Stimulated activated CD4-positive, alpha-beta T cell treated with anti-CD3 and anti-CD28 coated beads, Interleukin-2, amount 100 ng/mL, for 4 hours (primary cell): Measurements from ENCODE around the gene THADA.
"Not testable (repeated sequence)": the region's sequence is repeated elsewhere in the genome, so short reads cannot be mapped to it uniquely, and the experiment has no call there.

Source experiments
- DNase-seq: peaks from one replicate; pipeline ENCODE4 v3.0.0-alpha.2; 2020; ENCODE audit warnings: low read depth

Gene THADA

GRCh38 chr2:43207553-43208300 lies 388.1 kb downstream of the THADA start:
- DNase-seq: no peak

- DNase-seq: no peak
These were observed 389.2 kb downstream of the THADA start for GRCh38 chr2:43206602-43207001.

GRCh38 chr2:43203373-43203772 lies 392.5 kb downstream of the THADA start:
- DNase-seq: no peak

- DNase-seq: no peak
These were observed 393.5 kb downstream of the THADA start for GRCh38 chr2:43202289-43202688.

- DNase-seq: no peak
These were observed 394.3 kb downstream of the THADA start for GRCh38 chr2:43201497-43201896.

GRCh38 chr2:43201016-43201415 lies 394.8 kb downstream of the THADA start:
- no peak for DNase-seq

GRCh38 chr2:43199492-43200488 lies 396.0 kb downstream of the THADA start:
- no peak for DNase-seq

GRCh38 chr2:43198263-43198662 lies 397.6 kb downstream of the THADA start:
- DNase-seq: no peak

GRCh38 chr2:43197588-43197896 lies 398.3 kb downstream of the THADA start:
- DNase-seq: no peak

GRCh38 chr2:43196768-43197587 lies 398.9 kb downstream of the THADA start:
- DNase-seq: no peak

GRCh38 chr2:43194121-43194869 lies 401.5 kb downstream of the THADA start:
- DNase-seq: no peak

- DNase-seq: no peak
These were observed 402.2 kb downstream of the THADA start for GRCh38 chr2:43193652-43194120.

- no peak for DNase-seq
These were observed 402.8 kb downstream of the THADA start for GRCh38 chr2:43192744-43193651.

GRCh38 chr2:43191947-43192516 lies 403.8 kb downstream of the THADA start:
- DNase-seq: no peak

GRCh38 chr2:43190311-43191052 lies 405.4 kb downstream of the THADA start:
- no peak for DNase-seq

- DNase-seq: not testable (repeated sequence)
These were observed 406.0 kb downstream of the THADA start for GRCh38 chr2:43189861-43190260.

- DNase-seq: no peak
These were observed 407.1 kb downstream of the THADA start for GRCh38 chr2:43188561-43189386.

- no peak for DNase-seq
These were observed 409.0 kb downstream of the THADA start for GRCh38 chr2:43186679-43187374.
